Neural cell (in vitro differentiated cells): ENCODE data around the gene VPS35L.

Experiments used
- EP300 ChIP-seq: fragments of 450-650 bp; conservative IDR thresholded peaks from 2 replicates; pipeline ENCODE4 v1.6.1; 2014; ENCODE audit warnings: antibody characterized with exemption, mild to moderate bottlenecking, moderate library complexity; ENCODE audit not compliant: poor library complexity, severe bottlenecking
- EZH2 ChIP-seq: fragments of 200-600, 300-800 bp; shearing (Covaris generic), sonication (generic); IDR thresholded peaks from 2 replicates; pipeline ENCODE4 v1.6.1; 2014; ENCODE audit warnings: antibody characterized with exemption, low read length, borderline replicate concordance, mild to moderate bottlenecking; ENCODE audit not compliant: insufficient read depth, poor library complexity, severe bottlenecking
- POLR2AphosphoS5 ChIP-seq: IDR thresholded peaks from 2 replicates; pipeline ENCODE4 v1.6.1; 2012
- RAD21 ChIP-seq: fragments of 450-650 bp; conservative IDR thresholded peaks from 2 replicates; pipeline ENCODE4 v1.6.1; 2014; ENCODE audit warnings: antibody characterized with exemption, mild to moderate bottlenecking, moderate library complexity
- REST ChIP-seq: IDR thresholded peaks from 2 replicates; pipeline ENCODE4 v1.6.1; 2012; ENCODE audit warnings: borderline replicate concordance
- SMC3 ChIP-seq: fragments of 450-650 bp; conservative IDR thresholded peaks from 2 replicates; pipeline ENCODE4 v1.6.1; 2014; ENCODE audit warnings: antibody characterized with exemption, mild to moderate bottlenecking, moderate library complexity; ENCODE audit not compliant: poor library complexity
- TAF1 ChIP-seq: IDR thresholded peaks from 2 replicates; pipeline ENCODE4 v1.6.1; 2012; ENCODE audit warnings: low read depth
- TF ChIP-seq, protein P1 (sequence below): fragments of 450-650 bp; IDR thresholded peaks from 2 replicates; pipeline ENCODE4 v1.5.1; 2014; ENCODE audit warnings: antibody characterized with exemption, mild to moderate bottlenecking, moderate library complexity; ENCODE audit not compliant: poor library complexity, severe bottlenecking

- TF ChIP-seq, protein P1, sequence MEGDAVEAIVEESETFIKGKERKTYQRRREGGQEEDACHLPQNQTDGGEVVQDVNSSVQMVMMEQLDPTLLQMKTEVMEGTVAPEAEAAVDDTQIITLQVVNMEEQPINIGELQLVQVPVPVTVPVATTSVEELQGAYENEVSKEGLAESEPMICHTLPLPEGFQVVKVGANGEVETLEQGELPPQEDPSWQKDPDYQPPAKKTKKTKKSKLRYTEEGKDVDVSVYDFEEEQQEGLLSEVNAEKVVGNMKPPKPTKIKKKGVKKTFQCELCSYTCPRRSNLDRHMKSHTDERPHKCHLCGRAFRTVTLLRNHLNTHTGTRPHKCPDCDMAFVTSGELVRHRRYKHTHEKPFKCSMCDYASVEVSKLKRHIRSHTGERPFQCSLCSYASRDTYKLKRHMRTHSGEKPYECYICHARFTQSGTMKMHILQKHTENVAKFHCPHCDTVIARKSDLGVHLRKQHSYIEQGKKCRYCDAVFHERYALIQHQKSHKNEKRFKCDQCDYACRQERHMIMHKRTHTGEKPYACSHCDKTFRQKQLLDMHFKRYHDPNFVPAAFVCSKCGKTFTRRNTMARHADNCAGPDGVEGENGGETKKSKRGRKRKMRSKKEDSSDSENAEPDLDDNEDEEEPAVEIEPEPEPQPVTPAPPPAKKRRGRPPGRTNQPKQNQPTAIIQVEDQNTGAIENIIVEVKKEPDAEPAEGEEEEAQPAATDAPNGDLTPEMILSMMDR: no peak
- TF ChIP-seq POLR2AphosphoS5 (no peak), EZH2 (no peak), TAF1 (no peak), RAD21 (no peak), SMC3 (no peak), EP300 (no peak), REST (no peak)
Observed at GRCh38 chr16:19722269-19722952, 166.9 kb downstream of the VPS35L start.
